Measurements from ENCODE around the gene LAGE3.

- TF ChIP-seq CTCF (IDR thresholded peaks at IDR 0.05), result no peak
- no peak for TF ChIP-seq POLR2A (IDR thresholded peaks at IDR 0.05)
These were observed 10.1 kb upstream of the LAGE3 start for GRCh38 chrX:154489182-154489581.
